GM23248 (cell line): ENCODE results near the gene COQ8B.

Experiments
- EZH2 ChIP-seq: fragments of 200-600 bp; sonication (generic); IDR thresholded peaks from 2 replicates; pipeline ENCODE4 v1.6.1; 2018; ENCODE audit warnings: antibody characterized with exemption, mild to moderate bottlenecking; ENCODE audit not compliant: insufficient read depth, poor library complexity, severe bottlenecking
- EZH2phosphoT487 ChIP-seq: fragments of 200-600 bp; sonication (generic); IDR thresholded peaks from 2 replicates; pipeline ENCODE4 v1.6.1; 2018; ENCODE audit warnings: antibody characterized with exemption, moderate library complexity, mild to moderate bottlenecking, low read depth; ENCODE audit not compliant: insufficient read depth

GRCh38 chr19:40733149-40733548, 16.5 kb upstream of the COQ8B start:
- TF ChIP-seq EZH2 = no peak
- no peak for TF ChIP-seq EZH2phosphoT487
